Thyroid gland (tissue), 4 donors: ENCODE results near the gene DOCK3. TPM values are rescaled to one million over a fixed set of nuclear protein-coding genes. Genes with fewer than 3 reads are reported as not detected.

Experiments used
- DNase-seq, 2 donors: peaks; one replicate each; pipeline ENCODE4 v3.0.0-alpha.2; 2019
- H3K27ac ChIP-seq, 3 donors: fragments of 200-600 bp; sonication (generic); 1 replicate in 2 of 3; 2 replicates in 1 of 3; pipeline ENCODE4 v1.5.1; 2016 to 2019; ENCODE audit warnings: mild to moderate bottlenecking in 1 of 3, moderate library complexity in 1 of 3
- H3K27me3 ChIP-seq: fragments of 200-600 bp; sonication (generic); one replicate; pipeline ENCODE4 v1.5.1; 2019
- H3K36me3 ChIP-seq, 2 donors: fragments of 200-600 bp; sonication (generic); one replicate each; pipeline ENCODE4 v1.5.1; 2016 to 2019
- H3K4me1 ChIP-seq, 2 donors: fragments of 200-600 bp; sonication (generic); one replicate each; pipeline ENCODE4 v1.5.1; 2017 to 2019
- H3K4me3 ChIP-seq, 3 donors: fragments of 200-600 bp; sonication (generic); replicated peaks in 1 of 3; 1 replicate in 2 of 3; 2 replicates in 1 of 3; pipeline ENCODE4 v1.5.1; 2016; ENCODE audit warnings: mild to moderate bottlenecking in 1 of 3
- H3K9me3 ChIP-seq: fragments of 200-600 bp; sonication (generic); one replicate; pipeline ENCODE4 v1.5.1; 2017
- POLR2A ChIP-seq, 2 donors: fragments of 450-650 bp; IDR thresholded peaks; one replicate each; pipeline ENCODE4 v1.6.1; 2017; ENCODE audit warnings: antibody characterized with exemption in 2 of 2, mild to moderate bottlenecking in 2 of 2, moderate library complexity in 1 of 2
- WGBS, 2 donors: methylation state at CpG; one replicate each; pipeline ENCODE4 v1.1.5; 2017; 5-methylcytosine and 5-hydroxymethylcytosine counted together
- intact Hi-C: fragments of 100-400 bp; cut with DNase I; formaldehyde crosslinking; loops from one replicate; pipeline ENCODE4 v1.15.1; 2023
- total RNA-seq, 4 donors: library from RNA; depleted of rRNA; stranded (reverse); fragments of >200 nt; gene quantifications; one replicate each; pipeline ENCODE4 v1.2.3, GENCODE V29; 2016
- TF ChIP-seq, protein P1 (sequence below), 6 experiments: fragments of 200-600 bp in 3 of 6; fragments of 450-650 bp in 3 of 6; sonication (generic) in 3 of 6; IDR thresholded peaks; one replicate each; pipeline ENCODE4 v1.5.1; 2016 to 2019; ENCODE audit warnings: antibody characterized with exemption in 6 of 6, mild to moderate bottlenecking in 2 of 6, inconsistent platforms in 1 of 6, moderate library complexity in 1 of 6

The DOCK3 gene
- total RNA-seq, 4 donors from 2014 or later = 15.7 to 54.2 (median 21.1) TPM

DNA sequence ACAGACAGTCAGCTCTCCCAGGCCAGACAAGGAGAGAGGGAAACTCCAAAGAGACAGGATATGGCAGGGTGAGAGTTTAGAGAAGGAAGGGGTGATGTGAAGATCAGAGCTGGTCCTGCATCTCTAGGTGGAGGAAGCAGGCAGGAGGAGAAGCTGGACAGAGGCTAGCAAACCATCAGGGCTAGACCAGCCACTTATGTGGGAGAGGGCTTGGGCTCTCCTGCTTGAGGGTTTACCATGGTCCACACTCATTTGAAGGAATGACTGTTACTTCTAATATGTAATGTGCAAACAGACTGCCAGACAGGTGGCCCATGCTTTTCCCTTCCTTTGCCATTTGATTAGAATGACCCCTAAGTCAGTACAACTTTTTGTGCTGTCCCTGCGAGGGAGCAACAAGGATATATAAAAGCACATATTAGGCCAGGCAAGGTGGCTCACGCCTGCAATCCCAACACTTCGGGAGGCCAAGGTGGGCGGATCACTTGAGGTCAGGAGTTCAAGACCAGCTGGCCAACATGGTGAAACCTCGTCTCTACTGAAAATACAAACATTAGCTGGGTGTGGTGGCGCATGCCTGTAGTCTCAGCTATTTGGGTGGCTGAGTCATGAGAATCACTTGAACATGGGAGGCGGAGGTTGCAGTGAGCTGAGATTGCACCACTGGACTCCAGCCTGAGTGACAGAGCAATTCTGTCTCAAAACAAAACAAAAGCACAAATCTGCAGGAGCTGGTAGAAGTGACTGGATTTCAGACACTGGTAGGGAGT is 669.4 kb downstream of the DOCK3 start:
- no peaks in the 10 kb centered on the region for H3K9me3 ChIP-seq
- no peak overlapping the region for H3K4me3 ChIP-seq
- intact Hi-C loops = no loop called here
- H3K36me3 ChIP-seq = no peaks in the 10 kb centered on the region
- TF ChIP-seq, protein P1, sequence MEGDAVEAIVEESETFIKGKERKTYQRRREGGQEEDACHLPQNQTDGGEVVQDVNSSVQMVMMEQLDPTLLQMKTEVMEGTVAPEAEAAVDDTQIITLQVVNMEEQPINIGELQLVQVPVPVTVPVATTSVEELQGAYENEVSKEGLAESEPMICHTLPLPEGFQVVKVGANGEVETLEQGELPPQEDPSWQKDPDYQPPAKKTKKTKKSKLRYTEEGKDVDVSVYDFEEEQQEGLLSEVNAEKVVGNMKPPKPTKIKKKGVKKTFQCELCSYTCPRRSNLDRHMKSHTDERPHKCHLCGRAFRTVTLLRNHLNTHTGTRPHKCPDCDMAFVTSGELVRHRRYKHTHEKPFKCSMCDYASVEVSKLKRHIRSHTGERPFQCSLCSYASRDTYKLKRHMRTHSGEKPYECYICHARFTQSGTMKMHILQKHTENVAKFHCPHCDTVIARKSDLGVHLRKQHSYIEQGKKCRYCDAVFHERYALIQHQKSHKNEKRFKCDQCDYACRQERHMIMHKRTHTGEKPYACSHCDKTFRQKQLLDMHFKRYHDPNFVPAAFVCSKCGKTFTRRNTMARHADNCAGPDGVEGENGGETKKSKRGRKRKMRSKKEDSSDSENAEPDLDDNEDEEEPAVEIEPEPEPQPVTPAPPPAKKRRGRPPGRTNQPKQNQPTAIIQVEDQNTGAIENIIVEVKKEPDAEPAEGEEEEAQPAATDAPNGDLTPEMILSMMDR (IDR thresholded peaks at IDR 0.05) = no peak
- no peak for TF ChIP-seq POLR2A (IDR thresholded peaks at IDR 0.05)
- H3K27ac ChIP-seq = no peak overlapping the region
- no peak for DNase-seq
- 86 to 93% methylated on average over 7 of the region's 7 CpGs for WGBS, 2 donors
- H3K27me3 ChIP-seq = no peaks in the 10 kb centered on the region
- peaks cover 0 to 17% of the 10 kb centered on the region in 2 donors for H3K4me1 ChIP-seq

DNA sequence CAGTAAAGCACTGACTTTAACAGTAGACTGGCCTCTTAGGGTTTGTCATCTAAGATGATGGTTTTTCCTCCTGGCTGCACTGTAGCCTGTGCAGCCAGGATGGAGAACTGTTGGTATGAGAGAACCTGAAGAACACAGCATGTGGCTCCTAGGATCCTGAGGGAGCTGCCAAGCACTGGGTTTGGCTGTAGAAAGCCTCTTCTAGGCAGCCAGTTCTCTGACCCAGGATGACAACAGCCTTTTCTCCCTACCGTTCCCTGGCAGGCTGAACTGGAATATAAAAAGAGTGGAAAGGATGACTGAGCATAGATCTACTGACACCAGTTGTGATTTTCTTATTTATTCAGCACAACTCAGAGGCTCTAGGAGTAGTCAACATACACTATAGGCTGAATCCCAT is 676.0 kb downstream of the DOCK3 start:
- Histone ChIP-seq H3K4me3 (no peak overlapping the region), H3K9me3 (no peaks in the 10 kb centered on the region), H3K36me3 (peaks cover 0 to under 1% of the 10 kb centered on the region in 2 donors), H3K27ac (no peak overlapping the region), H3K27me3 (no peaks in the 10 kb centered on the region), H3K4me1 (no peaks in the 10 kb centered on the region)
- no peak for DNase-seq
- intact Hi-C loops = no loop called here
- TF ChIP-seq, protein P1 (IDR thresholded peaks at IDR 0.05) = no peak
- TF ChIP-seq POLR2A (IDR thresholded peaks at IDR 0.05) = no peak
- WGBS, 2 donors = 77 to 90% methylated on average over 1 of the region's 1 CpG

DNA sequence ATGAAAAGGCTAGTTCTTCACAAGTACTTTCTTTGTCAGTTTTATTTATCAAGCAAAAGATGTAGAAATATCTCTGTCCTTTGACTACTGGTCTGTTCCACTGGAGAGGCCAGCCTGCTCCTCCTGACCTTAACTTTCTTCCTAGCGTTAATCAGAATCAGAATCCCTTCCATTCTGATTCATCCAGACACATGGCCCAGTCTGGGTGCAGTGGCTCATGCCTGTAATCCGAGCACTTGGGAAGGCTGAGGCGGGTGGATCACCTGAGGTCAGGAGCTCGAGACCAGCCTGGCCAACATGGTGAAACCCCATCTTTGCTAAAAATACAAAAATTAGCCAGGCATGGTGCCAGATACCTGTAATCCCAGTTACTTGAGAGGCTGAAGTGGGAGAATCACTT is 678.4 kb downstream of the DOCK3 start:
- TF ChIP-seq POLR2A (IDR thresholded peaks at IDR 0.05) = no peak
- H3K4me1 ChIP-seq = no peaks in the 10 kb centered on the region
- H3K27ac ChIP-seq = no peak overlapping the region
- no peak for DNase-seq
- WGBS, 2 donors = 79 to 87% methylated on average over 4 of the region's 4 CpGs
- no peaks in the 10 kb centered on the region for H3K9me3 ChIP-seq
- H3K4me3 ChIP-seq = no peak overlapping the region
- intact Hi-C loops = no loop called here
- H3K27me3 ChIP-seq = no peaks in the 10 kb centered on the region
- peaks cover 13 to 15% of the 10 kb centered on the region in 2 donors for H3K36me3 ChIP-seq

DNA sequence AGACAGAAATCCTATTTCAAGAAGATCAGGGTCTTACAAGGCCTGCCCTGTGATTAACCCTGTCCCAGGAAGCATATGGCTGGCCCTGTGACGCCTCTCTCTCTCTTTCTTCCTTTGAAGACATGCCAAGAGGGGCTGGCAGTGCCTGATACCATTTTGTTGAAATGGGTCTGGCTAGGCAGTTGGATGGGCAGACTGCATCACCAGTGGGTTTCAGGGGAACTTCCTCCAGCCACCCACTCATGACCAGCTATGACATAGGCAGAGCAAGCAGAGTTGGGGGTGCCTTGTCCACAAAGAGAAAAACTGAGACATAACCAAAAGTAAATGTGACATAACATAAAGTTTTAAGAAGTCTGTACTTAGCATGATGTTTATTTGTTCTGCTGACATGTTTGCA is 679.0 kb downstream of the DOCK3 start:
- TF ChIP-seq, protein P1 (IDR thresholded peaks at IDR 0.05) = no peak
- no peak for TF ChIP-seq POLR2A (IDR thresholded peaks at IDR 0.05)
- no peak overlapping the region for H3K4me3 ChIP-seq
- intact Hi-C loops = no loop called here
- no peaks in the 10 kb centered on the region for H3K9me3 ChIP-seq
- no peaks in the 10 kb centered on the region for H3K27me3 ChIP-seq
- DNase-seq = no peak
- peaks cover 13 to 15% of the 10 kb centered on the region in 2 donors for H3K36me3 ChIP-seq
- WGBS, 2 donors = 73 to 79% methylated on average over 1 of the region's 1 CpG
- H3K4me1 ChIP-seq = no peaks in the 10 kb centered on the region
- H3K27ac ChIP-seq = no peak overlapping the region

DNA sequence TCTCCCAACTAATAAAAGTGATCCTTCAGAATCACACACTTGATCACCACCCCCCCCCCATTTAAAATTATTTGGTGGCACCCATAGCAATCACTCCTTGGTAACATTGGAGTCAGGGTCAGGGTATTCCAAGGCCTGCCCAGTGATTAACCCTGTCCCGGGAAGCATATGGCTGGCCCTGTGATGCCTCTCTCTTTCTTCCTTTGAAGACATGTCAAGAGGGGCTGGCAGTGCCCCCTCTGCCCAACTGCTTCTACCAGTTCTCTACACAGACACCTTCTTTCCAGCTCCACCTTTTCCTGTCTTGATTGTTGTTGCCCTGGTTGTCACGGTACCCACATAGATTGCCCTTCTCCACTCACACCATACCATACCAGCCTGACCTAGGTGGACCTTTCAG is 679.4 kb downstream of the DOCK3 start:
- H3K4me1 ChIP-seq = no peaks in the 10 kb centered on the region
- 94 to 95% methylated on average over 2 of the region's 2 CpGs for WGBS, 2 donors
- TF ChIP-seq POLR2A (IDR thresholded peaks at IDR 0.05) = no peak
- TF ChIP-seq, protein P1 (IDR thresholded peaks at IDR 0.05) = no peak
- peaks cover 13 to 15% of the 10 kb centered on the region in 2 donors for H3K36me3 ChIP-seq
- intact Hi-C loops = no loop called here
- no peaks in the 10 kb centered on the region for H3K27me3 ChIP-seq
- H3K4me3 ChIP-seq = no peak overlapping the region
- H3K27ac ChIP-seq = no peak overlapping the region
- H3K9me3 ChIP-seq = no peaks in the 10 kb centered on the region
- DNase-seq = no peak
